Gastroesophageal sphincter (tissue), 4 donors: ENCODE results near the gene PTPRN2. TPM values are rescaled to one million over a fixed set of nuclear protein-coding genes. Genes with fewer than 3 reads are reported as not detected.

Experiments used
- ATAC-seq: fragments of 150-250 bp; one replicate; pipeline ENCODE4 v1.9.1; 2016; ENCODE audit warnings: mild to moderate bottlenecking, moderate library complexity
- H3K27ac ChIP-seq, 4 donors: fragments of 200-600 bp; sonication (generic) in 3 of 4; 1 replicate in 3 of 4; 2 replicates in 1 of 4; pipeline ENCODE4 v1.5.1; 2016 to 2019
- H3K27me3 ChIP-seq: fragments of 200-600 bp; sonication (generic); one replicate; pipeline ENCODE4 v1.5.1; 2019
- H3K36me3 ChIP-seq, 2 donors: fragments of 200-600 bp; sonication (generic); one replicate each; pipeline ENCODE4 v1.5.1; 2019; ENCODE audit warnings: control low read depth in 1 of 2
- H3K4me1 ChIP-seq, 3 donors: fragments of 200-600 bp; sonication (generic); 1 replicate in 2 of 3; 2 replicates in 1 of 3; pipeline ENCODE4 v1.5.1; 2016 to 2019; ENCODE audit warnings: control low read depth in 2 of 3
- H3K4me3 ChIP-seq, 2 donors: fragments of 200-600 bp; sonication (generic); one replicate each; pipeline ENCODE4 v1.5.1; 2019; ENCODE audit warnings: mild to moderate bottlenecking in 1 of 2, moderate library complexity in 1 of 2
- H3K9me3 ChIP-seq, 3 donors: fragments of 200-600 bp; sonication (generic); one replicate each; pipeline ENCODE4 v1.5.1; 2017 to 2019; ENCODE audit warnings: control low read depth in 2 of 3
- CTCF ChIP-seq, 4 experiments: fragments of 200-600 bp in 2 of 4; fragments of 450-650 bp in 2 of 4; sonication (generic) in 1 of 4; IDR thresholded peaks; one replicate each; pipeline ENCODE4 v1.5.1; 2017 to 2019; ENCODE audit warnings: antibody characterized with exemption in 4 of 4, mild to moderate bottlenecking in 2 of 4, moderate library complexity in 2 of 4
- EP300 ChIP-seq: sonication (generic); formaldehyde crosslinking; IDR thresholded peaks from one replicate; pipeline ENCODE4 v1.6.1; 2017; ENCODE audit warnings: antibody characterized with exemption, mild to moderate bottlenecking
- POLR2A ChIP-seq, 2 donors: fragments of 450-650 bp; IDR thresholded peaks; one replicate each; pipeline ENCODE4 v1.6.1; 2017; ENCODE audit warnings: antibody characterized with exemption in 2 of 2, mild to moderate bottlenecking in 2 of 2, moderate library complexity in 1 of 2
- POLR2AphosphoS5 ChIP-seq: sonication (generic); formaldehyde crosslinking; IDR thresholded peaks from one replicate; pipeline ENCODE4 v1.6.1; 2017; ENCODE audit warnings: antibody characterized with exemption
- WGBS, 2 donors: methylation state at CpG; one replicate each; pipeline ENCODE4 v1.1.5; 2018; ENCODE audit warnings: low coverage in 1 of 2; 5-methylcytosine and 5-hydroxymethylcytosine counted together
- total RNA-seq, 4 donors: library from RNA; depleted of rRNA; stranded (reverse); fragments of >200 nt; gene quantifications; one replicate each; pipeline ENCODE4 v1.1.0, GENCODE V29; 2016

Gene PTPRN2
- total RNA-seq, 4 donors from 2014 or later: 1.7 to 4.7 (median 3.3) TPM

- Histone ChIP-seq H3K9me3 (no peaks in the 10 kb centered on the region), H3K27me3 (peaks cover 30% of the 10 kb centered on the region), H3K27ac (no peak overlapping the region), H3K4me3 (no peak overlapping the region), H3K36me3 (no peaks in the 10 kb centered on the region), H3K4me1 (peaks cover 0 to 7% (median 0%) of the 10 kb centered on the region in 3 donors)
- 94% methylated on average over 8 of the region's 26 CpGs; no CpG with 5 or more reads in 1 of the 2 donors for WGBS, 2 donors
- TF ChIP-seq POLR2A (IDR thresholded peaks at IDR 0.05) (no peak), EP300 (no peak), CTCF (IDR thresholded peaks at IDR 0.05) (no peak), POLR2AphosphoS5 (no peak)
- no peak for ATAC-seq
Measured at GRCh38 chr7:157618091-157618726, 969.4 kb downstream of the PTPRN2 start.

- ATAC-seq: no peak
- no peaks in the 10 kb centered on the region for H3K36me3 ChIP-seq
Measured at GRCh38 chr7:157617401-157617800, 970.2 kb downstream of the PTPRN2 start.

GRCh38 chr7:157616931-157617330 lies 970.7 kb downstream of the PTPRN2 start:
- no peak overlapping the region for H3K27ac ChIP-seq
- peaks cover 43% of the 10 kb centered on the region for H3K27me3 ChIP-seq
- H3K4me1 ChIP-seq: peaks cover 0 to 15% (median 0%) of the 10 kb centered on the region in 3 donors
- 86 to 90% methylated on average over 1 to 5 of the region's 21 CpGs for WGBS, 2 donors
- H3K36me3 ChIP-seq: no peaks in the 10 kb centered on the region
- no peak overlapping the region for H3K4me3 ChIP-seq
- TF ChIP-seq EP300: no peak
- TF ChIP-seq POLR2AphosphoS5: no peak
- no peak for TF ChIP-seq POLR2A (IDR thresholded peaks at IDR 0.05)
- no peak for TF ChIP-seq CTCF (IDR thresholded peaks at IDR 0.05)
- no peaks in the 10 kb centered on the region for H3K9me3 ChIP-seq
- no peak for ATAC-seq

More at GRCh38 chr7:157617401-157617800, 970.2 kb downstream of the PTPRN2 start:
- H3K27me3 ChIP-seq: peaks cover 38% of the 10 kb centered on the region
- H3K27ac ChIP-seq: no peak overlapping the region
- no peak overlapping the region for H3K4me3 ChIP-seq
- no peaks in the 10 kb centered on the region for H3K9me3 ChIP-seq
- TF ChIP-seq POLR2A (IDR thresholded peaks at IDR 0.05): no peak
- no peak for TF ChIP-seq CTCF (IDR thresholded peaks at IDR 0.05)
- TF ChIP-seq POLR2AphosphoS5: no peak
- TF ChIP-seq EP300: no peak
- WGBS, 2 donors: 100% methylated on average over 1 to 3 of the region's 19 CpGs
- peaks cover 0 to 15% (median 0%) of the 10 kb centered on the region in 3 donors for H3K4me1 ChIP-seq

- Histone ChIP-seq H3K27me3 (peaks cover 42% of the 10 kb centered on the region), H3K4me1 (peaks cover 0 to 15% (median 0%) of the 10 kb centered on the region in 3 donors), H3K36me3 (no peaks in the 10 kb centered on the region), H3K27ac (no peak overlapping the region), H3K9me3 (no peaks in the 10 kb centered on the region), H3K4me3 (no peak overlapping the region)
- TF ChIP-seq POLR2A (IDR thresholded peaks at IDR 0.05): no peak
- TF ChIP-seq EP300: no peak
- TF ChIP-seq POLR2AphosphoS5: no peak
- no peak for TF ChIP-seq CTCF (IDR thresholded peaks at IDR 0.05)
- 30 to 62% methylated on average over 4 of the region's 4 CpGs for WGBS, 2 donors
- no peak for ATAC-seq
Measured at GRCh38 chr7:157616426-157616825, 971.2 kb downstream of the PTPRN2 start.

GRCh38 chr7:157615852-157616251 lies 971.8 kb downstream of the PTPRN2 start:
- Histone ChIP-seq H3K4me1 (peaks cover 0 to 15% (median 0%) of the 10 kb centered on the region in 3 donors), H3K36me3 (no peaks in the 10 kb centered on the region), H3K27me3 (peaks cover 37% of the 10 kb centered on the region), H3K4me3 (no peak overlapping the region), H3K9me3 (no peaks in the 10 kb centered on the region), H3K27ac (no peak overlapping the region)
- 92% methylated on average over 10 of the region's 17 CpGs; no CpG with 5 or more reads in 1 of the 2 donors for WGBS, 2 donors
- ATAC-seq: no peak
- no peak for TF ChIP-seq POLR2A (IDR thresholded peaks at IDR 0.05)
- no peak for TF ChIP-seq EP300
- TF ChIP-seq POLR2AphosphoS5: no peak
- no peak for TF ChIP-seq CTCF (IDR thresholded peaks at IDR 0.05)
